ENCODE measurements around the gene DDX51. TPM values are rescaled to one million over a fixed set of nuclear protein-coding genes. Genes with fewer than 3 reads are reported as not detected.

DDX51 gene
- total RNA-seq, 3 donors from 2014 or later = 11.2 to 16.7 (median 16.4) TPM

DNA sequence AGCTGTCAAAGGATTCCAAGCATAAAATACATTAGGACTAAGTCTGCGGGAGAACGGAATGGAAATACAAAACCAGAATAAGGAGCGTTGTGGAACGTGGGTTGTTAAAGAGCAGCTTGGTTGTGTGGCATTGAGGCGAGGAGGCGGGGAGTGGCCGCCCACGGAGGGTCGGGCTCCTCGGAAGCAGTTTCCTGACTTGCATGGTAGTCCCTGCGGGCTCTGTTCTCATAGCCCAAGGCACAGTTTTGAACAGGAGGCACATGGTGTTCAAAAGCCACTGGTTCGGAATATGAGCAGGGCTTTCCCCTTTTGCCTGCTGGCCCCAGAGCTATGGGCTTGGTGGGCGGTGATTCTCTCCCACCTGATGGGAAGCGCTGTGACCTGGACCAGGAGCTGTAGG is 12.2 kb downstream of the DDX51 start:
- Histone ChIP-seq H3K4me1 (no peaks in the 10 kb centered on the region), H3K27ac (no peak overlapping the region), H3K27me3 (no peaks in the 10 kb centered on the region), H3K4me3 (no peak overlapping the region), H3K36me3 (no peaks in the 10 kb centered on the region), H3K9me3 (no peaks in the 10 kb centered on the region)
- intact Hi-C loops (cut with DNase I; ENCODE audit: low total_unique reads) = no loop called here
- DNase-seq (ENCODE audit: low spot score in 2 of 2) = no peak
- TF ChIP-seq POLR2A (IDR thresholded peaks at IDR 0.05) (no peak), POLR2AphosphoS5 (IDR thresholded peaks at IDR 0.05) (no peak)
- TF ChIP-seq, protein P1, sequence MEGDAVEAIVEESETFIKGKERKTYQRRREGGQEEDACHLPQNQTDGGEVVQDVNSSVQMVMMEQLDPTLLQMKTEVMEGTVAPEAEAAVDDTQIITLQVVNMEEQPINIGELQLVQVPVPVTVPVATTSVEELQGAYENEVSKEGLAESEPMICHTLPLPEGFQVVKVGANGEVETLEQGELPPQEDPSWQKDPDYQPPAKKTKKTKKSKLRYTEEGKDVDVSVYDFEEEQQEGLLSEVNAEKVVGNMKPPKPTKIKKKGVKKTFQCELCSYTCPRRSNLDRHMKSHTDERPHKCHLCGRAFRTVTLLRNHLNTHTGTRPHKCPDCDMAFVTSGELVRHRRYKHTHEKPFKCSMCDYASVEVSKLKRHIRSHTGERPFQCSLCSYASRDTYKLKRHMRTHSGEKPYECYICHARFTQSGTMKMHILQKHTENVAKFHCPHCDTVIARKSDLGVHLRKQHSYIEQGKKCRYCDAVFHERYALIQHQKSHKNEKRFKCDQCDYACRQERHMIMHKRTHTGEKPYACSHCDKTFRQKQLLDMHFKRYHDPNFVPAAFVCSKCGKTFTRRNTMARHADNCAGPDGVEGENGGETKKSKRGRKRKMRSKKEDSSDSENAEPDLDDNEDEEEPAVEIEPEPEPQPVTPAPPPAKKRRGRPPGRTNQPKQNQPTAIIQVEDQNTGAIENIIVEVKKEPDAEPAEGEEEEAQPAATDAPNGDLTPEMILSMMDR (IDR thresholded peaks at IDR 0.05) = no peak

DNA sequence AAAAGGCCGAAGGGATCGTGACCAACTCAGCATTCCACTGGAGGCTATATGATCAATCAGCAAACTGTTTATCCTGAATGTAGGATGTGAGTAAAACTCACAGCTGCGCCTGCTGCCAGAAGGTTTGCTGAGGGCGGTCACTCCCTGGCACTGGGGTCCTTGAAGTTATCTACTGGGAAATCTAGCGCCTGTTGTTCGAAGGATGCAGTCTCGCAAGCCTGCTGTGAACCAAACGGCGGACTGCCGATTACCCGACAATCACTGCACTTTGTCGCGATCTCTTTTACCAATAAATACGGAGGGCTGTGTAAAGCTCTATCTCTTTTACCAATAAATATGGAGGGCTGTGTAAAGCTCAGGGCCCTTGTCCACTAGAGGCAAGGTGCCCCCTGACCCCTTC is 12.9 kb downstream of the DDX51 start:
- Histone ChIP-seq H3K36me3 (no peaks in the 10 kb centered on the region), H3K27ac (no peak overlapping the region), H3K4me3 (no peak overlapping the region), H3K9me3 (no peaks in the 10 kb centered on the region), H3K27me3 (no peaks in the 10 kb centered on the region), H3K4me1 (no peaks in the 10 kb centered on the region)
- TF ChIP-seq POLR2AphosphoS5 (IDR thresholded peaks at IDR 0.05) (no peak), POLR2A (IDR thresholded peaks at IDR 0.05) (no peak)
- TF ChIP-seq, protein P1 (IDR thresholded peaks at IDR 0.05) = no peak
- no peak for DNase-seq (ENCODE audit: low spot score in 2 of 2)
- intact Hi-C loops (cut with DNase I; ENCODE audit: low total_unique reads) = no loop called here

- Histone ChIP-seq H3K4me1 (no peaks in the 10 kb centered on the region), H3K36me3 (no peaks in the 10 kb centered on the region), H3K27ac (no peak overlapping the region), H3K9me3 (no peaks in the 10 kb centered on the region), H3K4me3 (no peak overlapping the region), H3K27me3 (no peaks in the 10 kb centered on the region)
- intact Hi-C loops (cut with DNase I; ENCODE audit: low total_unique reads) = no loop called here
- DNase-seq (ENCODE audit: low spot score in 2 of 2) = no peak
- TF ChIP-seq POLR2A (IDR thresholded peaks at IDR 0.05) (no peak), POLR2AphosphoS5 (IDR thresholded peaks at IDR 0.05) (no peak)
- TF ChIP-seq, protein P1 (IDR thresholded peaks at IDR 0.05) = no peak
Observed at GRCh38 chr12:132130690-132131089, 13.4 kb downstream of the DDX51 start.

DNA sequence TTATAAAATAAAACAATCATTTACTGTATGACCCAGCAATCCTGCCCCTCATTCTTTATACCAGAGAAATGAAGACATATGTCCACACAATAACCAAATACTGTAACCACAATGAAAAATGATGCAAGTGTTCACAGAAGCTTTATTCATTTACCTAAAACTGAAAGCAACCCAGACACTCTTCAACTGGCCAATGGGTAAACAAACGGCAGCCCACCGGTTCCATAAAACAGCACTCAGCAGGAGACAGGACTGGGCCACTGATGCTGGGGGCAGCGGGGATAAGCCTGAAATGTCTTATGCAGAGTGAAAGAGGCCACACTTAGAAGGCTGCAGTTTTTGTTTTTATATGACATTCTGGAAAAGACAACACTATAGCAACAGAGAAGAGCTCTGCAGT is 15.1 kb downstream of the DDX51 start:
- Histone ChIP-seq H3K9me3 (no peaks in the 10 kb centered on the region), H3K4me3 (no peak overlapping the region), H3K4me1 (no peaks in the 10 kb centered on the region), H3K27me3 (no peaks in the 10 kb centered on the region), H3K27ac (no peak overlapping the region), H3K36me3 (no peaks in the 10 kb centered on the region)
- intact Hi-C loops (cut with DNase I; ENCODE audit: low total_unique reads) = no loop called here
- TF ChIP-seq, protein P1 (IDR thresholded peaks at IDR 0.05) = no peak
- TF ChIP-seq POLR2A (IDR thresholded peaks at IDR 0.05) = no peak
- no peak for TF ChIP-seq POLR2AphosphoS5 (IDR thresholded peaks at IDR 0.05)
- no peak for DNase-seq (ENCODE audit: low spot score in 2 of 2)

DNA sequence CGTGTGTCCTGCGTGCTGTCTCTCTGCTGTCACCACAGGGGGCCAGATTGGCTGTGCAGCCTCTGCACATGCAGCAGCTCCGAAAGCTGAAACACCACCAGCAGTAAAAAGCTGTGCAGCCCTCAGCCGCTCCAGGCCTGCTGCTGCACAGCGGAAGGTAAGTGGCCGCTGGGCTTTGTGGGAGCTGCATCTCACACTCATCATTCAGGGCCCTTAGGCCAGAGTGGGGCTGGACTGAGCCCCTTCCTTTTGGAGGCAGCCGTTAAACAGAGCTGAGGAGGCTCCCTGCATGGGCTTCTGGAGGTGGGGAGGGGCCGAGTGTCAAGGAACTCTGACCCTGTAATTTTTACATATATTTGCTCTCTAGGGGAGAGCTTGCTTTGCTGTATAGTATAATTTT is 17.1 kb downstream of the DDX51 start:
- no peaks in the 10 kb centered on the region for H3K36me3 ChIP-seq
- H3K4me3 ChIP-seq = no peak overlapping the region
- no peak overlapping the region for H3K27ac ChIP-seq
- no peak for TF ChIP-seq POLR2A (IDR thresholded peaks at IDR 0.05)
- TF ChIP-seq, protein P1 (IDR thresholded peaks at IDR 0.05) = no peak
- no peak for TF ChIP-seq POLR2AphosphoS5 (IDR thresholded peaks at IDR 0.05)
- H3K4me1 ChIP-seq = no peaks in the 10 kb centered on the region
- DNase-seq (ENCODE audit: low spot score in 2 of 2) = no peak
- no peaks in the 10 kb centered on the region for H3K27me3 ChIP-seq
- no peaks in the 10 kb centered on the region for H3K9me3 ChIP-seq
- intact Hi-C loops (cut with DNase I; ENCODE audit: low total_unique reads) = no loop called here
